GM19372 (cell line): ENCODE data around the gene C12orf75.
"Not testable (repeated sequence)": the region's sequence is repeated elsewhere in the genome, so short reads cannot be mapped to it uniquely, and the experiment has no call there.

Experiments
- ATAC-seq: cut with Tn5 transposase; IDR thresholded peaks from one replicate; pipeline ENCODE4 v1.9.1; 2021; ENCODE audit warnings: mild to moderate bottlenecking, low read depth, moderate library complexity; ENCODE audit not compliant: unreplicated experiment

C12orf75 gene

DNA sequence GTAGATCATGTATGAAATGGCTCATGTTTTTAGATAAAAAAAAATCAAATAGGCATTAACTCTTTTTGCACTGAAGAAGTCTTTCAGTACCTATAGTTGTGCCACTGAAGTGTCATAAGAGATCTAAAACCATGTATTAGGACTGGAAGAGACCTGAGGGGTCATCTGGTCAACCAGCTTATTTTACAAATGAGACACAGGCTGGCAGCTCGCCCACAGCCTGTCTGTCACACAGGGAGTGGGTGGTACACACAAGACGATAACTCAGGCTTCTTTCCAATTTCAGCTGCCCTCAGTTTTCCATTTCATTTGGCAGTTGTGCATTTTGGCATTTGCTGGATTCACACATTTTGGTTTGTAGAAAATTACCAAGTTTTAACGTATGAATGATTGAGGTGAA is 34.7 kb downstream of the C12orf75 start:
- no peak for ATAC-seq

DNA sequence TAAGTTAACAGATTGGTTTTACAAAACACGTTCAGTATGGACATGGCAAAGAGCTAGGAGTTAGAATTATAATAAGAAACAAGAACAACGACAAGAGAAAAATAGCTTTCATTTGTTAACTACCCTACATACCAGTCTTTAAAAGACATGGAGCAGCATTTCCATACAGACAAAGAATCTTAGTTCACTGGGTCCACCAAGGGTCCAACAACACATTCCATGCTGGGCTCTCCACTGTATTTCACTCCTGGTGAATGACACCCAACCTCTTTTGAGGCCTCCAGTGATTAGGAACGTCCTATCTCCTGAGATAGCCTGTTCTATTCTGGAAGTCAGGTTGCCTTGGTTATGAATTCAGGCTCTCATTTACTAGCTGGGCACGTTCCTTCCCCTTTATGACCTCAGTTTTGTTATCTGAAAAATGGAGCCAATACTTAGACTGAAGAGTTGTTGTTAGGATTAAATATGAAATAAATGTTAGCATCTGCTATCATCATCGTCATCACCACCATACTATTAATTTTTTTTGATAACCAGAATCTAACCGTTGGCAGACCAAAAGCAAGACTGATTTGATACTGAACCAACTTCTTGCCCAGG is 37.7 kb downstream of the C12orf75 start:
- ATAC-seq, result no peak

DNA sequence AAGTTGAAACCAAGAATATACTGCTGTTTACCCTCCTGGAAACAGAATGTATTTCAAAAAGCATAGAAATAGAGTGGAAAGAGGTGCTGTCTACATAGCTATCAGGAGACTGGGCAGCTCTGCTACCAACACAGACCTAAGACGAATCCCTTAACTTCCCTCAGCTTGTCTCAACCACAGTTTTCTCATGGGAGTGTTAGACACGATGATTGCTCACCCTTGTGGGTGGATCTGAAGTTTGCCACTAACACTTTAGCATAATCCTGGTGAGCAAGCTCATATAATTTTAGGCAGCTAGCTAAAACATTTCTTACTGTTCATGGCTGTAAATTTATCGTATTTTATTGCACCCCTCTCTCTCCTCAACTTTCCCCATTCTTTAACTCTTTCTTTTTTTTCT is 38.5 kb downstream of the C12orf75 start:
- no peak for ATAC-seq

DNA sequence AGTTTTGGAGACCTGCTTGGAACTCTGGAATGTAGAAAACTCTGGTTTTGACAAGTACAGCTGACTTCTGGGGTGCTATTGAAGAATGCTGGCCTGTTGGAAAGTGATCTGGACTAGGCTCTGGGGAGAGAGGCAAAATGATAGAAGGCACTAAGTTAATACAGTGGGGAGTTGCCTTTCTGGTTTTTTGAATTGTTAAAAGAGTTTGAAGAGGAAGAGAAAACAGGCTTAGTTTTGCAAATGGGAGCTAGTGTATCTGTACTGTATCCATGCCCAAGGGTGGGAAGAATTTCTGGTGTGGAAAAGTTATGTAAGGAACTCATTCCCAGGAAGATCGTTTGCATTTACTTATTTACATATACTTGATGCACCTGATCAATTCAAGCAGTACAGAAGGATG is 43.8 kb downstream of the C12orf75 start:
- no peak for ATAC-seq

DNA sequence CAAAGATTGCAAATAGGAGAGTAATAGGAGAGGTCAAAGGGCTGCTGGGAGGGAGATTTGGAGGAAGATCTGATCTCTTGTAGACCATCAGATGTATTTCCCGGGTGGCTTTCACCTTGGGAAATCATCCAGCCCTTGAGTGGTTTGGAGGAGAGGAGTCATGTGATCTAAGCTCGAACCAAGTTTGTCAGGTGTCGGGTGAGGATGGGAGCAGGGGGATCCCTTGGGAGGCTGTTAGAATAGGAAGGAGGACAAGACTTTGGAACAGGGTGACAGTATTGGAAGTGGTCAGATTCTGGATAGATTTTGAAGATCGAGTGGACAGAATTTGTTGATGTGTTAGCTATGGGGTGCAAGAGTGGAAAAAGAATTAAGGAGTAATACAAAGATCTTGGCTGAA is 46.6 kb downstream of the C12orf75 start:
- no peak for ATAC-seq

DNA sequence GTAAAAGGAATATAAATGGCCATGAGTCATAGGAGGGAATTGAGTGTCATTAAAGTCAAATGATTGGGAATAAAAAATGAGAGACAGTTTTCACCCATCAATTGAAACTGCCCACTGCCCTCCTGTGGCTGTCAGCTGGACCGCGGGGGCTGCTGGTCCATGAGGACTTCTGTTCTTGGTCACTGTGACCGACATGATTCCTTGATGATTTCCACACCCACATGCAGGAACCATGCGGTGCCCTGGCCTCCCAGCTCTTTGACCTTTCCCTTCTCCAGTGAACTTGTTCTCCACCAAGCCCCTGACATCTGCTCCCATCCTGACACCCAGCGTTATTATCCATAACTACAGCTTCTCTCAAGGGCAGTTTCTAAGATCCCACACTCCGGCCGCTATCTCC is 48.4 kb downstream of the C12orf75 start:
- ATAC-seq, result no peak

DNA sequence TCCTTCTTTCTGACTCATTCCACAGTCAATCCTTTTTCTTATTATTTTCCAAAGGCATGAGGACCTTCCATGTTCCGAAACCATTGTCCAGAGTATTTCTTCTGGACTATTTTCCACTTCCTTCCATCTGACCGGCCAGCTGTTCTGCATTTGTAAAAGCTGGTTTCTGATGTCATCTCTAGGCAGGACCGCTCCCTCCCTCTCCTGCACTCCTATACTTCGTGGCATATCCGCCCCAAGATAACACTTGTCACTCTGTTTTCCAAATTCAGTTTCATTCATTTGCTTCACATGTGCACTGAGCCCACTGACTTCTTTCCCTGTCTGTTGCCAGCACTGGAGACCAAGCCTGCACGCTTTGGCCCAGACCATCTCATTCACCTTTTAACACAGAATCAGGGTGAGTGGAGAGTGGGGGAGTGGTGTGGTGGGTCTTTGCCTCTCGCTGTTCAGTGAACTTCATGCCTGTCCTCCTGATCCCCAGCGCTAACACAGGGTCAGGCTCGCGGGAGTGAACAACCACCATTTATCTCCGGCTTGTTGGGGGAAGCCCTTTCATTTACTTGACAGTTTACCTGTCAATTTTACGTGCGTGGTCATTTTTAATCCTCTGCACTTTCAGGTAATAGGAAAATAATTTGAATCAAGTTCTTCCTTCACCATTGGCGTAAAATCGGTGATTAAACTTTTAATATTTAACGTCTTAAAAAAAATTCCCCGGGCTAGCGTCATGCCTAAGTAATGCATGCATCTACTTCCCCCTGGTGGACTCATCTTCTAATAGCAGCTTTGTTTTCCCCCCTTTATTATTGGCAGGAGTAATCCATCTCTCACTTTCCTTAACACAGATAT is 52.5 kb downstream of the C12orf75 start:
- no peak for ATAC-seq

DNA sequence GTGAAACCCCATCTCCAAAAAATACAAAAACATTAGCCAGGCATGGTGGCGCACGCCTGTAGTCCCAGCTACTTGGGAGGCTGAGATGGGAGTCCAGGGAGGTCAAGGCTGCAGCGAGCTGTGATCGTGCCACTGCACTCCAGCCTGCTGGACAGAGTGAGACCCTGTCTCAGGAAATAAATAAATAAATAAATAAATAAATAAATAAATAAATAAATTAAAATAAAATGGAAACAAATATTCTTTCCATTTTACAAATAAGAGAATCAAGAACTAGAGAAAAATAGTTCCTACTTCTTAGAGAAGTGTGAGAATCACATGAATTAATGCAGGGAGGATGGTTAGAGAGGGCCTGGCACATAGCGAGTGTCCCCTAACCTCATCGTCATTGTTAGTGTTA is 53.7 kb downstream of the C12orf75 start:
- ATAC-seq, result no peak

DNA sequence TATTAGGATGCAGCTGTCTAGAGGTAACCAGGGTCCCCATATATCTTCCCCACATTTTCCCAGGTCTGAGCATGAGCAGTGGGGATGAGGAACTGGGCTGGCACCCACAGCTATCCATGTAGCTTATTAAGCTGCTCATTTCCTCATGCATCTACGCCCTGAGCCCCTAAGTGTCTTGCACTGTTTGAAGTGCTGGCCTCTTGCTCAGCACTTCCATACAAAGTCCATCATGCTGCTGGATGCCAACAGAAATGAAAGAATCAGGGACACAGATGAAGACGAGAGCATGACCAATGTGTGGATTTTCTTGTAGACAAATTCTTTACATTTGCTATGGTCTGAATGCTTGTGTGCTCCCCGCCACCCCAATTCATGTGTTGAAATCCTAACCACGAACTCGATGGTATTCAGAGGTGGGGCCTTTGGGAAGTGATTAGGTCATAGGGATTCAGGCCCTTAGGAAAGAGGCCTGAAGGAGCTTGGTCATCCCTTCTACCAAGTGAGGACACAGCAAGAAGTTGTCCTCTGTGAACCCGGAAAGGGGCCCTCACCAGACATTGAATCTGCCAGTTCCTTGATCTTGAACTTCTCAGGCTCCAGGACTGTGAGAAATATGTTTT is 54.5 kb downstream of the C12orf75 start:
- ATAC-seq, result no peak

DNA sequence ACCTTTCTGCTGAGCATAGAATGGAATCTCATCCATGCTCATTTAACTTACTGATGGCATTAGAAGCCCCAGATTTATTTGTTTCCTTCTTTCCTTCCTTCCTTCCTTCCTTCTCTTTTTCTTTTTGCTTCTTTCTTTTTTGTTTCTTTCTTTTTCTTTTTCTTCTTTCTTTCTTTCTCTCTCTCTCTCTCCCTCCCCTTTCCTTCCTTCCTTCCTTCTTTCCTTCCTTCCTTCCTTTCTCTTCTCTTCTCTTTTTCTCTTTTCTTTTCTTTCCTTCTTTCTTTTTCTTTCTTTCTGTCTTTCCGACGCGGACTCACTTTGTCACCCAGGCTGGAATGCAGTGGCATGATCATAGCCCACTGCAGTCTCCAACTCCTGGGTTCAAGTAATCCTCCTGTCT is 55.9 kb downstream of the C12orf75 start:
- no peak for ATAC-seq

DNA sequence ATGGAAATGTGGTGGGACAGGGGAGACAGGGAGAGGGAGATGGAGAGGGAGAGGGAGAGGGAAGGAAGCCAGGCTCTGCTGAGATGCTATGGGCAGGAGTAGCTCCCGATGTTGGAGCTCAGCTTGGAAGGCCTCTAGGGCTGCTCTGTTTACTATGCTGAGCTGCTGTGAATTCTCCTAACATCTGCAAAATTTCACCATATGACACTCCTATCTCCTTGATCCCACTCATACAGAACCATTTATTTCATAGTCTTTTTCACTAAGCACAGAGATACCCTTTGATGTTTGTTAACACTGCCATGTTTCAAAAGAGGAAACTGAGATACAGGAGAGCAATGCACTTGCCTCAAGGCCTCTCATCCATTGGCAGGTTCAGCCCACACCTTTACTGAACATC is 60.7 kb downstream of the C12orf75 start:
- no peak for ATAC-seq

DNA sequence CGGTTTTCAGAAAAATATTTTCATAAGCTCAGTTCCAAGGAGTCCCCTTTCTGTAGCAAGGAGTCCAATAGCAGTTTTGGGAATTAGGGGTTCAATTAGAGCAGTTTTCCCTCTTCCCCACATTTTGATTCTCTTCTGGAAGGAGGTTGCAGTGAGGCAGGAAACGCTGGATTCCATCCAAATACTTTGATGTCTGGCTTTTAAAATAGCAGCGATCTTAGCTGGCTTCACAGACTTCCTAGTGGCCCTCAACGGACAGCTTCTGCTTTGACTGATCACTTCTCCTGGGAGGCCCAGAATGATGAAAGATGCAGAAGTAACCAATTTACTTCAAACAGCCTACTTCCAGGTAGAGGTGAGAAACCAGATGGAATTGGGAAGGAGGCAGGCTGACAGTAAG is 63.1 kb downstream of the C12orf75 start:
- ATAC-seq, result no peak

DNA sequence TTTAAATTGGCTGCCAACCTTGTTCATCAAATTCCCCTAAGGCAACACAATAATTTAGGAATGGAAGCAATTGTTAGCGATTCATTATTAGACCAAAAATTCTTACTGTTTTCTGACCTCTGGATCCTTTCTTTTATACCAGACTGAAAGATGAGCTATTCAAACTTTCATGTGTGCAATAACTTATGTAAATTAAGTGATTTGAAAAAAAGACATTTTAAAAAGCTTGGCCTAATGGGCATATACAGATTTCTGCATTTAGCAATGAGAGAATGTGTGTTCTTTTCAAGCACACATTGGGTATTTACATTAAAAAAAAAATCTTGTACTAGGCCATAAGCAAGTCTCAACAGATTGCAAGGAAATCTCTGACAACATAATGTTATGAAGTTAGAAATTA is 65.5 kb downstream of the C12orf75 start:
- ATAC-seq, result no peak

DNA sequence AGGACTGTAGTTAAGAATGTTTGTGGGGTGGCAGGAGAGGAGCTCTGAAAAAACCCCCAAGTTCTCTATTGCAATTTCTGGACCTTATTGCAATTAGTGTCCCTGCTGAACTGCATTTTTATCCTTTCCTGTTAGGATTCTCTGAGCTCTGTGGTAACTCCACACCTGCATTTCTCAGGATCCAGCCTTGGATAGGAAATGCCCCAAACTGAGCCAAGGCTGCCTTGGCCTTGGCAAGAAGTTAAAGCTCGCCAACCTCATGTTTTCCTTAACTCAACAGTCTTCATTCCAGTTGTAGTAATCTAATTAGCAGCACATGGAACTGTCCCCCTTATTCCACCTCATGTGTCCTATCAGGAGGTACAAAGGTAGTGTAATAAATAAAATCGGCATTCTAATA is 66.5 kb downstream of the C12orf75 start:
- no peak for ATAC-seq

DNA sequence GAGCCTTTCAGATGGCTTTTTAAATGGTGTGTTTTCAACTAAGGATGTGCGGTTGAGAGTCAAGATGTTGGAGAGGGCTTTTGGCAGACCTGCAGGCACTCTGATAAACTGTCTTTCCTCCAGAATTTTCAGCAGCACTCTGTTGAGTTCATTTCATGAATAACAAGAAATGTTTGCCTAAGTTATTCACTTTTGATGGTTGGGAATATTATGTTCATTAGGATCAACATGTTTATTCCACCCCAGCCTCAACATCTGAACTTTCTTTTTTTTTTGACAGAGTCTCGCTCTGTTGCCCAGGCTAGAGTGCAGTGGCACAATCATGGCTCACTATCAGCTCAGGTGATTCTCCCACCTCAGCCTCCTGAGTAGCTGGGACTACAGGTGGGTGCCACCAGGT is 68.4 kb downstream of the C12orf75 start:
- ATAC-seq, result no peak

DNA sequence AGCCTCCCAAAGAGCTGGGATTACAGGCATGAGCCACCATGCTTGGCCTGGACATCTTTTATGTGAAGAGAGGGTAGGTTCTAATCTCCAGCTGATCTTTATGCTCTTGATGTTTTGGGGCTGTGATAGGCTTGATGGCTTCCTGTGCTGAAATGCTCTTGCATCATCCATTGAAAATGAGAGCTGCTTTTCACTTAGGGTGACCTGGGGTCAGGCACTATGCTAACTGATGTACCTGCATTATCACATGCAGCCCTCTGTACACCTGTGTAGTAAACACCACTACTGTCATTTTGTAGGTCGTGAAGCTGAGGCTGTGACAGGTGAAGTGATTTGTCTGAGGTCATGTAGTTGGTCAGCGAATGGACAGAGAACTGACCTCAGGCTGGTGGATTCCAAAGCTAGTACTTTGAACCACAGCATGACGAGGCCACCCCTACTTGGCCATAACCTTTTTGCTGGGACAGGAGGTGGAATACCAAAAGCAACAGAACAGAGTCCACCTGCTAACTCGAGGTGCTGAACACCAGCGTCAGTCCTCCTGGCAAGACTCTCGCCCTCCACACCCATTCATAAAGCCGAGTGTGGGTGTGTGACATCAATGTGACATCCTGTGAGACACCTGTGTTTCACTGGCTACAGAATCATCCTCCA is 69.1 kb downstream of the C12orf75 start:
- no peak for ATAC-seq

DNA sequence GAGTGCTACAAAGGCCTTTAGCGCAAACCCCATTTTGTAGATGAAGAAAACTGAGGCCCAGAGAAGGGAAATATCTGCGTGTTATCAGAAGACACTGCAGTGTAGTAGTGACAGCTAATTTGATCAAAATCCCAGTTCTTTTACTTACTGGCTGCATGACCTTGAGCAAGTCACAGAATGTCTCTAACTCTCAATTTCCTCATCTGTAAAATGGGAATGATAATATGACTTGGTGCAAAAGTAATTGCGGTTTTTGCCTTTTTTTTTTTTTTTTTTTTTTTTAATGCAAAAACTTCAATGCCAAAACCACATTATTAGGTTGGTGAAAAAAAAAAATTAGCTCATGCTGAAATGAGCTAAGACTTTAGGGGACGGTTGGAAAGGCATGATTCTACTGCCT is 69.7 kb downstream of the C12orf75 start:
- no peak for ATAC-seq

DNA sequence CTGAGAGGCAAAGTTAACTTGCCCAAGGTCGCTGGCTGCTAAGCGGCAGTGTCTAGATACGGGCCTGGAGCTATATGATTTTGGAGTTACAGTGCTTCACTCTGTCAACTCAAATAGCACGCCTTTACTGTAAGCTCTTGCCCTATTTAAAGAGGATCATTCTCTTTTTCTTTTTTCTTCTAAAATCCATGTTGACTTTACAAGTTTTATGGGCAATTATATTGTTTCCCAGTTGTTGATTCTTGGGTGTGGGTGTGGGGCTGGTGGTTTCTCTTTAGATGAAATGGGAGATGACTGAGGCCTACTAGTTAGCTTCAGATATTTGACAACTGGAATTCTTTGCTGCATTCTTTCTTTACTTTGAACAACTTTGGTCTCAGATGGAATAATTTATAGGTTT is 70.7 kb downstream of the C12orf75 start:
- ATAC-seq, result no peak

DNA sequence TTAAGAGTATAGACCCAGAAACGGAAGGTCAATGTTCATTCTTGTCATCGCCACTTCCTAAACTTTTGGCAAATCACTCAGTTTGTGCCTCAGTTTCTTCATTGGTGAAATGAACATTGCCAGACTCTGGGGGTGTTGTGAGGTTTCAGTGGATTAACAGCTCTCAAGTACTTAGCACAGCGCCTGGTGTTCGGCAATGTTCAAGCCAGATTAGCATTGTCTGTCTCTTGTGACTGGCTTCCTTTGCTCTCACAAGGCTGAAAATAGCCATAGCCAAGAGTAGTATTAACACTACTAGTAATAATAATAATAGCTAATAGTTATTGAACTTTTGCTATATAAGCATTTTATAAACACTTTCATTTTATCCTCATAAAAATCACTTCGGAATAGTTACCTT is 71.9 kb downstream of the C12orf75 start:
- ATAC-seq, result no peak

DNA sequence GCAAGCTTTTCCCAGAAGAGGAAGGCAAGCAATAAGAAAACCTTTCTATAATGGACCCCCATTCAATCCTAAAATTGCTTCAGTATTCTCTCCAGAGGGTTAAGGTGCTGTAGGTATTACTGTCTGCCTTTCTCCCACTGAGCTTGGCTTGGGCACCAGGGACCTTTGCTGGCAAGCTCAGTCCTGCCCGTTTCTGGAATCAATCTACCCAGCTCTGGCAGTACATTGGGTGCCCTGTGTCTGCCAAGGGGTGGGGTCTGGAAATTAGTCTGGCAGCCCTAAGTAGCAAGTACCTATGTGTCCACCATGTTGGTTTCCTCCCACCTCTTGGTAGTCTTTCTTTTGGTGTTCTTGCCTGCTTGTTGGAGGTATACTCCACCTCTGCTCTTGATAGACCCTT is 72.6 kb downstream of the C12orf75 start:
- ATAC-seq, result no peak

DNA sequence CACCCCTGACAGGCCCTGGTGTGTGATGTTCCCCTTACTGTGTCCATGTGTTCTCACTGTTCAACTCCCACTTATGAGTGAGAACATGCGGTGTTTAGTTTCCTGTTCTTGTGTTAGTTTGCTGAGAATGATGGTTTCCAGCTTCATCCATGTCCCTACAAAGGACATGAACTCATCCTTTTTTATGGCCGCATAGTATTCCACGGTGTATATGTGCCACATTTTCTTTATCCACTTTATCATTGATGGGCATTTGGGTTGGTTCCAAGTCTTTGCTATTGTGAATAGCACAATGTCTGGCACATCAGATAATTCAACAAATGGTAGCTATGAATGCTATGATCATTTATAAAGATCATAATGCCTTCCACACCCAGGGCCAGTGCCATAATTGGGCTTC is 73.6 kb downstream of the C12orf75 start:
- not testable (repeated sequence) for ATAC-seq
